Ecto neural progenitor cell (in vitro differentiated cells): ENCODE measurements around the gene SLC22A13.
"Not testable (repeated sequence)": the region's sequence is repeated elsewhere in the genome, so short reads cannot be mapped to it uniquely, and the experiment has no call there.

Source experiments
- DNase-seq: peaks from one replicate; pipeline ENCODE4 v3.0.0-alpha.2; 2018; ENCODE audit warnings: low spot score

Gene SLC22A13

GRCh38 chr3:38307599-38307998 is 42.0 kb downstream of the SLC22A13 start:
- DNase-seq, result no peak

DNA sequence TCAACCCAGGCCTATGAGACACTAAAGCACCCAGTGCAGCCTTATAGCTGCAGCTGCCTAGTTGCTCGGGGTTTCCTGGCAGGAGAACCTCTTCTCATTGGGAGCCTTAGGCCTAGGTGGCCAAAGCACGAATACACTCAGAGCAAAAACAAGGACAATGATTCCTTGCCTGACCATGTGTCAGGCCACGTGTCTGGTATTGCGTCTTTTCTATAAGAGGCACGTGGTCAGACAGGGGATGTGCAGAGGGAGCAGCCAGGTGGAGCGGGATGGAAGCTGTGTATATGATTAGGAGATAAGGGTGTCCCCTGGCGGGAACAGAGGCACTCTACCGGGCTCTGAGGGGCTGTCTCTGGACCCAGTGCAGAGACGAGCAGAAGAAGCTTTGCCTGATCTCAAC is 42.8 kb downstream of the SLC22A13 start:
- DNase-seq, result no peak

GRCh38 chr3:38311476-38311875 is 45.9 kb downstream of the SLC22A13 start:
- DNase-seq, result no peak

GRCh38 chr3:38311941-38312340 is 46.3 kb downstream of the SLC22A13 start:
- no peak for DNase-seq

GRCh38 chr3:38312356-38312755 is 46.7 kb downstream of the SLC22A13 start:
- no peak for DNase-seq

DNA sequence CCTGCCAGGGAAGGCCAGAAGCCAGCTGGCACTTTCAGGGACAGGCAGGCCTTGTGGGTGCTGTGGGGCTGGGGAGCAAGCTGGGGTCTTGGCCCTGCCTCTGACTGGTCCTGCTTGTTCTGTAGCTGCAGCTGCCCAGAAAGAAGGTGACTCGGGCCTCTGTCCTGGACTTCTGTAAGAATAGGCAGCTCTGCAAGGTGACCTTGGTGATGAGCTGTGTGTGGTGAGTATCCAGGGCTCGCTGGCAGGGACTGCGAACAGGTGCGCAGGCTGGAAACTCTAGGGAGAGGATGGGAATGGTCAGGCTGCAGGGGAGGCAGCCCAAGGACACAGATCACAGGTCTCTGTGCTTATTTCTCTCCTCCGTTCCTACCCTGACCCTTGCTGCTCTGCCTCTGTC is 47.7 kb downstream of the SLC22A13 start:
- no peak for DNase-seq

- no peak for DNase-seq
These were observed 48.1 kb downstream of the SLC22A13 start for GRCh38 chr3:38313695-38314094.

DNA sequence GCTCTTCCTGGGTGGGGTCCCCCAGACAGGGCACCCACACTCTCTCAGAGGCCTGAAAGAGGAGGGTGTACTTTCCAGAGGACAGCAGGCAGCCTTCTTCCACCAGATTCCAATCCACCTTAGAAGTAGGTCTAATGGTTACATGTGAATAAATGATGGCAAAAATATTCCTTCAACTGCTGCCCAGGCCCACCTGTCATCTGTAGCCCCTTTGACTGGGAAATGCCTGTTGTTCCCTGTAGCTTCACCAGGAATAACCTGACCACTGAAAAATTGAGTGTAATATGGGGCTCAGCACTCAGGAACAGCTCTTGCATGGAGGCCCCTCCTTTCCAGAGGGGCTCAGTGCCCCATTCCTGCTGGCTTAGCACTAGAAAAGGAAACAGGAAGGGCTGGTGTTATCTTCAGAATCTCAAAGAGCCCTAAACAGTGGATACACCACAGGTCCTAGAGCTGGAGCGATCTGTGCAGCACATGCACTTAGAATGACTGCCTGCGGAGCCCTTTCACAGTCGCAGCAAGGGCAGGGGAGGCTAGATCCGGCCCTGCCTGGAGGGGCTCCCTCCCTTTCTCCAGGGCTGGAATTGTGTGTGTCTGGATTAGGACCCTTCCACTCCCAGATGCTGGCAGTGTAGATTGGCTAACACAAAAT is 48.6 kb downstream of the SLC22A13 start:
- no peak for DNase-seq

- DNase-seq, result no peak
These were observed 49.3 kb downstream of the SLC22A13 start for GRCh38 chr3:38314764-38315487.

DNA sequence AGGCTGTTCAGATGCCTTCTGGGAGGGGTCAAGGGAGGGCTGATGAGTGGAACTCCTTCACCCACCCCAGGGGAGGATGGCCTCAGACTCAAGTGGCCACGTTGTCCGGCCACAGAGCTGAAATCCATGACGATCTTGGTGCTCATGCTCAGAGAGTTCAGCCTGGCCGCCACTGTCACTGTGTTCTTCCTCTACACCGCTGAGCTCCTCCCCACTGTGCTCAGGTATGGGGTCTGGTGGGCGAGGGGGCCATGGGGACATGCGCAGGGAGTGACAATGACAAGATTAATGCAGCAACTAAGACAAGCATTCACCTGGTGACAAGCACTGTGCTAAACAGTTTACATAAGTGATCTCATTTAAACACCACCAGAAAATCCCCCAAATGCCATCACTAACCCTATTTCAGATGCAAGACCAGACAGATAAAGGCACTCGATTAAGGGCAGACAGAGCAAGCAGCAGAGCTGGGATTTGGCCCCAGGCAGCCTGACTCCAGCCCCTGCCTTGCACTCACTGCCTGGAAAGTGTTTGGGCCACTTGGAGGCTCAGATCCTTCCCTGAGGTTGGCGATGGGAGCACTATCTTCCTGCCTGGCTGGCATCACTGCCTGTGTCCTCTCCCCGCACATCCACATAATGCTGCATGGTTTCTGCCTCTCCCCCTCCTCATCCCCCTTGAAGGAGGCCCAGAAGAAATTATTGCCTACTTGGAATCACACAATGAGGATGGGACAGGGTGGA is 50.0 kb downstream of the SLC22A13 start:
- DNase-seq, result no peak

- DNase-seq, result no peak
These were observed 51.0 kb downstream of the SLC22A13 start for GRCh38 chr3:38316356-38317191.

DNA sequence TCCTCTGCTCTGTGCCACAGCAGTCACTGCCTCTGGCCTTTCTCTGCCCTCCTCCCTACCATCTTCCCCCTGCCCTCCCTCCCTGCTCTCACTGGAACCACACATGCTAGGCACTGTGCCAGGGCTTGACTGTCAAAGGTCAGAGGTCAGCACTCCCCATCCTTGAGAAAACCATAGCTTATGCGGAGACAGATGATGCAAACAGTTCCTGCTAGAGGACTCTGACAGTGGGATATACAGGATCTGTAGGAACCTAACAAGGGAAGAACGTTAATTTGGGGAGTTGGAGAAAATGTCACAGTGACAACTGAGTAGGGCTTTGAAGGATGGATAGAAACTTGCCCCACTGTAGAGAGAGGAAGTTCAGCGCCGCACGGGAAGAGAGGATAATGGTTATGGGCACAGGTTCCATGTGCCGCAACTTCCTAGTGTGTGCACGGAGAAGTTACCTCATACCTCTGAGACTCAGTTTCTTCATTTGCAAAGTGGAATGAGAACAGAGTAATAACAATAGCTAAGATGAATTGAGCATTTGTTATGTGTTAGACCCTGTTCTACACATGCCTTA is 51.7 kb downstream of the SLC22A13 start:
- DNase-seq, result no peak

GRCh38 chr3:38318766-38319671 is 53.4 kb downstream of the SLC22A13 start:
- DNase-seq, result no peak

GRCh38 chr3:38320638-38321037 is 55.0 kb downstream of the SLC22A13 start:
- not testable (repeated sequence) for DNase-seq

DNA sequence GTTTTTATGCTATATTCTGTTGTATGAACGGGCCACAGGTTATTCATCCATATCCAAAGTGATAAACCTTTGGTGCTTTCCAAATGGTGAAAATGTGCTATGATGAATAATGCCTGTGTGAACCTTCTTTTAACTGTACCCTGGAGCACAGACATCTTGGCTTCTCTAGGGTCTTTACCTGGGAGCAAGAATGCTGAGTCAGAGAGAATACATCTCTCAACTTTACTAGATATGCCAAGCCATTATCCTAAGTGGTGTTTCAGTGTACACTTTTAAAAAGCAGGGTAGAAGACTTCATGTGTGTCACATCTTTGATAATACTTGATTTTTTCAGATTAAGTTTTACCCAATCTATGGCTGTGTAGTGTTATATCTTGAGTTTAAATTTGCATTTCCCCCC is 57.4 kb downstream of the SLC22A13 start:
- no peak for DNase-seq

DNA sequence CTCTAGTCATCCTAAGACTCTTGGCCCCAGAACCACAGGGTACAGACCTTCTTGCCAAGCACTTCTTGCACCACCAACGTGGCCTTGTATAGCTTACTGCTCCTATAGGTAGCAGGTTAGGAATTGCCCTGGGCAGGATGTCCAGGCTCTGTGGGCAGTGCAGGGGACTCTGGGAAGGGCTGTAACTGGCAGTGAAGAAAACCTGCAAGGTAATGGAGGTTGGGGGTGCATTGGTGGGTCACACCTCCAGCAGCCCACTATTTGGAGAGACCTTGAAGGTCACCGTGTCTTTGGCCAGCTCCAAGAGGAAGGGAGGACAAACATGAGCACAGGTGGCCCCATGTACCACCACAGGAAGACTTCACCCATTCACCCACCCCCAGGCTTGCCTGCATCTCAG is 59.6 kb downstream of the SLC22A13 start:
- no peak for DNase-seq

DNA sequence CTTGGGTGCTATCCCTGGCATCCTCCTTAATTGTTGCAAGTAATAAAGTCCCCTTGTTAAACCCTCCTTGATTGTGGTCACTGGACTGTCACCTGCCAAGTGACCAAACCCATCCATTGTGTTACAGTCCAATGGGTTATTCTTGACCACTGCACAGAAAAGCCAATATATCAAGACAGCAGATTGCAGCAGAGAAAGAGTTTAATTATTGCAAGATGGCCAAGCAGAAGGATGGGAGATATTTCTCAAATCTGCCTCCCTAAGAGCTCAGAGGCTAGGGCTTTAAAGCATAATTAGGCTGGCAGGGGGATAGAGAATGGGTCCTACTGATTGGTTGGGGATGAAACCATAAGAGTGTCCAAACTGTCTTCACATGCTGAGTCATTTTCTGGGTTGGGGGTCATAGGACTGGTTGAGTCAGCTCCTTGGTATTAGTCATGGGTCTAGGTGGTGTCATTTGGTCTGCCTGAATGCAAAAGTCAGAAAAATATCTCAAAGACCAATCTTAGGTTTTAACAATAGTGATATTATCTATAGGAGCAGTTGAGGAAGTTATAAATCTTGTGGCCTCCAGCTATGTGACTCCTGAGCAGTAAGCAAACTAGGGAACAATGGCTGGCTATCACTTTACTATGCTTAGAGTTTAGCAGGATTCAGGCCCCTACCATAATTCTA is 61.9 kb downstream of the SLC22A13 start:
- no peak for DNase-seq
